Cerebellar cortex (tissue), 1 donor: ENCODE data around the gene ERLEC1.
"Not testable (repeated sequence)": the region's sequence is repeated elsewhere in the genome, so short reads cannot be mapped to it uniquely, and the experiment has no call there.

Experiments used
- DNase-seq: peaks from one replicate; pipeline ENCODE4 v3.0.0-alpha.2; 2015; ENCODE audit warnings: low spot score

Gene ERLEC1

GRCh38 chr2:53782676-53783075, 4.2 kb upstream of the ERLEC1 start:
- DNase-seq: no peak

GRCh38 chr2:53784436-53784835, 2.4 kb upstream of the ERLEC1 start:
- DNase-seq: no peak

DNA sequence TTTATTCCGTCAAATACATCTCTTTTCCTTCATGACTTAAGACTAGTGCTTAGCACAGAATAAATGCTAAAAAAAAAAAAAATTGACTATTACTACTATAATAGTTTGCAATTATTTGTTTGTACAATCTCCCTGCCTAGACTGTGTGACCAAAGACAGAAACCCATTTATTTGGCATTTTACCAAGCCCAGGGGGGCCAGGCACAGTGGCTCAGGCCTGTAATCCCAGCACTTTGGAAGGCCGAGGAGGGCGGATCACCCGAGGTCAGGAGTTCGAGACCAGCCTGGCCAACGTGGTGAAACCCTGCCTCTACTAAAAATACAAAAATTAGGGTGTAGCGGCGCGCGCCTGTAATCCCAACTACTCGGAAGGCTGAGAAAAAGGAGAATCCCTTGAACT, 1.5 kb upstream of the ERLEC1 start:
- DNase-seq: no peak

DNA sequence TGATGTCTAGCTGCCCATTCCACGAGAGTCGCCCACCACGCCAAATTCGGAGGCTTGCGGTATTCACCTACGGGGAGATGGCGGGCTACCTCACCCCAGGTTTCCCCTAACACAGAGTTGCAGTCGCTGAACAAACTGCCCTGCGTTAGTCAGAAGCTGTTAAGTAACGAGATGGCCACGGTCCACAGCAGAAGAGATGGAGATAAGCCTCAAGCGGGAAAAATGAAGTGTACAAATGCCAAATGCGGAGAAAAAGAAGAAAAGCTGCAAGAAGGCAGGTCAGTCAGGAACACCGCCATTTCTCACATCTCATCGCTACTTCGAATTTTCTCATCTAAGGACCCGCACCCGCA, 516 bp upstream of the ERLEC1 start:
- no peak for DNase-seq

DNA sequence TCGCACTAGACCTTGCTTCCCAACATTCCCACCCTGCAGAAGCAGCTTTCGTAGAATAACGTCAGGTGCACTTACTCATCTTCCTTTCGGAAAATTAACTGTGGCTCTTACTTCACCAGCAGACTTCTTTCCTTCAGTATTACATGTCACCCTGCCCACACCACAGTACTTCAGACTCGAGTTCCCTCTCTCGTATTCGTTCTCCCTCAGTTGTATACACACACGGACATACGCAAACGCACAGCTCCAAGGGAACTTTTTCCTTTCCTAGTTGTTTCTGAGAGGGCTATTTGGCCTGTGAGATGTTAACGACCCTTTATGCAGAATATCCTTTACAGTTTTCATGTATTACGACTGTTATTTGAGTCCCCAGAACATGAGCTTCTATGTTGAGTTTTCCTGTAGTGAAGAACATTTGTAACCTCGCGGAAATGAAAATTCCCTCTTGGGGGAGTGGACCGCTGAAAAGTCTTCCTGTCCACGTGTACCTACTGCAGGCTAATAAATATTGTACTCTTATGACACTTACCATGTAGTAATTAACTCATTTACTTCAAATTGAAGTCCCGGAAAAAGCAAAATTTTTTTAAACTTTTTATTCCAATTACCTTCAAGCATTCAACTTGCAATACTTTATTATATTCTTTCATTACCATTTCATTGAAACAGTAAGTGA, 908 bp downstream of the ERLEC1 start:
- peak; percentile 30 for DNase-seq

- DNase-seq: no peak
Measured at GRCh38 chr2:53793261-53793660, 6.4 kb downstream of the ERLEC1 start.

DNA sequence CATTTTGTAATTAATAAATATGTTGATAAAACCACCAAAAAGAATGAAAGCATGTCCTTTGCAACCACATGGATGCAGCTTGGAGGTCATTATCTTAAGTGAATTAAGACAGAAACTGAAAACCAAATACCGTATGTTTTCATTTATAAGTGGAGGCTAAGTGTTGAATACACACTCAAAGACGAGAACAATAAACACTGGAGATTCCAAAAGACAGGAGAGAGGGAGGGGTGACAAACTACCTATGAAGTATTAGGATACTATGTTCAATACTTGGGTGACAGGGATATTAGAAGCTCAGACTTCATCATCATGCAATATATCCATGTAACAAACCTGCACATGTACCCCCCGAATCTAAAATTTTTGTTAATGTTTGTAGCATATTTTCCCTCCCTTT, 7.0 kb downstream of the ERLEC1 start:
- no peak for DNase-seq

DNA sequence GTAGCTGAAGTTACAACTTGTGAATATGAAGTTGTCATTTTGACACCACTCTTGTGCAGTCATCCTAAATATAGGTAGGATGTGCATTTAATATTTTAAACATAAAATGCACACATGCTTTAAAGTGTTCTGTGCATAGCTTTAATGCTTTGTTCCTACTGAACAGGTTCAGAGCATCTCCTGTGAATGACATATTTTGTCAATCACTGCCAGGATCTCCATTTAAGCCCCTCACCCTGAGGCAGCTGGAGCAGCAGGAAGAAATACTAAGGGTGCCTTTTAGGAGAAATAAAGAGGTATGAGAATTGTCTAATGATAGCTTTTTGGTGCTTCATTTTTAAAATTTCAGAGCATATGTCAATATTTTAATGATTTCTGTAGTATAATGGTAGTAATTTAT, 14.7 kb downstream of the ERLEC1 start:
- DNase-seq: no peak

GRCh38 chr2:53802617-53803151, 15.8 kb downstream of the ERLEC1 start:
- DNase-seq: no peak

DNA sequence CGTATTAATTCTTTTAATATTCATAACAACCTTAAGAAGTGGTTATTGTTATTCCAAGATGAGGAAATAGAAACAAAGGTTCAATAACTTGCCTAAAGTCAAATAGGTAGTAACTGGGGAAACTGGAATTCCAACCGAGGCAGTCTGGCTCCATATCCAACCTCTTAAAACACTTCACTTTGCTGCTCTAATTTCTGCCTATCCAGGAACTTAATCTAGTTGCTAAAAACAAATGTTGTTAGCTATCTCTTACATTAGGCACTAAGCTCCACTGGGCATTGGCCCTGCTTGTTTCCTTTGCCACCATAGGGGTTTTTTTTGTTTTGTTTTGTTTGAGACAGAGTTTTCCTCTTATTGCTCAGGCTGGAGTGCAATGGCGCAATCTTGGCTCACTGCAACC, 24.8 kb downstream of the ERLEC1 start:
- DNase-seq: no peak

GRCh38 chr2:53813151-53813550, 26.3 kb downstream of the ERLEC1 start:
- DNase-seq: no peak

DNA sequence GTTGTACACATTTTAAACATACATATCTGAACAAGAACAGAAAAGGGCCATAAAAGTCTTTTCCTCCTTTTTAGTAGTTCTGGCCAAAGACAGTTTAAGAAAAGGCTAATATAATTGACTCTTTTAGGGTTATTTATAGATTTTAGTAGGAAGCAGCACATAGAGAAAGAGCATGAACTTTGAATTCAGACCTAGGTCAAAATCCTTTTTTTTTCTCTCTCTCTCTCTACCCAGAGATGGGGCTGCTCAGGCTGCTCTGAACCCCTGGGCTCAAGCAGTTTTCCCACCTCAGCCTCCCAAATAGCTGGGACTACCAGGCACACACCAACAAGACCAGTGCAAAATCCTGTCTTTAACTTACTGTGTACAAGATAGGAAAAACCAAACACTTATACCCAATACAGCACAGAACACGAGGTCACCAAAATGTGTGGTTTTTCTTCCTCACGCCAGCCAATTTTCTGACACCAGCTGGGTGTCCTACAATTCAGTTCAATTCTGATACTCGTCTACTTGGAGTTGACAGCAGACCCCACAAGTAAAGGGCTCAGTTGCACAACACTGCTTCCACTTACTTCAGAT, 32.1 kb downstream of the ERLEC1 start:
- DNase-seq: no peak

DNA sequence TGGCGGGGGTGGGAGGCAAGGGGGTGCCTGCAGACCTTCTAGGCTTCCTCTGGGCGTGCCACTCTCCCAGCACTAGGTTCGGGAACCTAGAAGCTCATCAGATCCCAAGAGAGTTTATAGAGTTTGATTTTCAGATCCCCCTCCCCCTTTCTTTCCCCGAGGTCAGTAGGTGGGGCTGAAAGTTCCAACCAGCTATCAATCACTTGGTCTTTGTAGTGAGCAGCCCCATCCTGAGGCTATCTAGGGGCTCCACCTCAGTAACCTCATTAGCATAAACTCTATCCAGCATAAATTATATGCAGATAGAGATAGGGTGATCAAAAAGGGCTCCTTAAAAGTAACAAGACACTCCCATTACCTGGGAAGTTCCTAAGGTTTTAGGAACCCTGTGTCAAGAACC, 32.8 kb downstream of the ERLEC1 start:
- DNase-seq: no peak

GRCh38 chr2:53820048-53820447, 33.2 kb downstream of the ERLEC1 start:
- no peak for DNase-seq

- DNase-seq: no peak
Measured at GRCh38 chr2:53820711-53821110, 33.9 kb downstream of the ERLEC1 start.

- no peak for DNase-seq
Measured at GRCh38 chr2:53821810-53822209, 35.0 kb downstream of the ERLEC1 start.

GRCh38 chr2:53823639-53824038, 36.8 kb downstream of the ERLEC1 start:
- DNase-seq: not testable (repeated sequence)

DNA sequence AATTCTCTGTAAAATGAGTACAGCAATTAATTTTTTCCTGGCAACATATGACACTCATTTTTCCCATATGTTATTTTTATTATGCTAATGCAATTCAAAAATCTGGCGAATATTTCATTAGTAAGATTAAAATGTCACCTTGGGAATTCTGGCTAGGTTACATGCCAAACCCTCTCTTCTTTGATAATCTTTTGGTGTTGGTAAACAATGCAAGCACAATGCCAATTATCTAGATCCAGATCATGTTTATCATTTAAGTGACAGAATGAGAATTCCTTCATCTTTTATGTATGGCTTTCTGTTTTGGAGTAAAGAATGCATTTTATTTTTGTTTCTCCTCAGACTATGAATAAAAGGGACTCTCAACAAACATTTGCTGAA, 39.2 kb downstream of the ERLEC1 start:
- no peak for DNase-seq

DNA sequence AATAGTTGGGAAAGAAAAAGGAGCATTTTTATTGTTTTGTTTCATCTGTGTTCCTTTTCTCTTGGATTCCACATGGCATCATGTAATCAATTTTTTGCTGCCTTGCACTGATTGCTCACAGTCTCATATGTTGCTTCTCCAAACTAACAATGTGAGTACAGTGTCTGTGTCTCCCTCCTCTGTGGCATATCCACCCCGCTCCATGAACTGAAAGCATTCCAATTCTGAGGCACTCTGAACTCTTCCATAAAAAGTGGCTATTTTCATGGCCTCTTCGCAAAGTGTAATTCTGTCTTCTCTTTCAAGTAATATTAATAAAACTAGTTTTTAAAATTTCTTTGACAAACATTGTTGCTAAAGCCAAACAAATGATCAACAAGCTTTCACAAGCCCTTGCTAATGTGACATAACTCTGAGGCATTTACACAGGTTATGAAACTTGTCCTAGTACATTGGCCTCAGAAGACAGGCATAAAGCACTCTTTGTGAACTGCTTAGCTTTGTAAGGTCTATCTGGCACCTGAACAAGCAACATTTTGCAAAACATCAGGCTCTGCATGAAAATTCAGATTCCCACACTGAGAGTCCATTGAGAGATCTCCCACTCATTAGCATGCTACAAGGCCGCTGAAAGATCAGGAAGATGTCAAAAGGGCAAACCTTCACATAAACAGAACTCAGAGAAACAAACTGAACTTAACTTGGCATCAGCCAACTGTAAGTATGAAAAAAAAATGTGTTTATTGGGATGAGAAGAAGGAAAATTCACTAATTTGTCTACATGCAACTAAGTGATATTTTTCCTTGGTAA, 39.9 kb downstream of the ERLEC1 start:
- DNase-seq: peak; percentile 24

GRCh38 chr2:53827398-53828175, 40.7 kb downstream of the ERLEC1 start:
- no peak for DNase-seq

DNA sequence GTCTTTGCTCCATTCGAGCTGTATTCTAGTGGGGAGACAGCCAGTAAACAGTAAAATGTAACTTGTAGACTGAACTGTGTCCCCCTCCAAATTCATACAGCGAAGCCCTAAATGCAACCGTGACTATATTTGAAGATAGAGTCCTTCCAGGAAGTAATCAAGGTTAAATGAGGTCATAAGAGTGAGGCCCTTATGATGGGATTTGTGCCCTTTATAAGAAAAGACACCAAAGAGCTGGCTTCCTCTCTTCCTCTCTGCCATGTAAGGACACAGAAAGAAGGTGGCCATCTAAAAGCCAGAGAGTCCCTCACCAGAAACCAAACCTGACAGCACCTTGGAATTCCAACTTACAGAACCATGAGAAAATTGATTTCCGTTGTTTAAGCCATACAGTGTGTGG, 41.5 kb downstream of the ERLEC1 start:
- DNase-seq: no peak

- DNase-seq: no peak
Measured at GRCh38 chr2:53829273-53829979, 42.6 kb downstream of the ERLEC1 start.
